ENCODE data around the gene SLC39A5. TPM values are rescaled to one million over a fixed set of nuclear protein-coding genes. Genes with fewer than 3 reads are reported as not detected.
A peak's percentile ranks its signal among the peaks of the same experiment; 100 is the strongest.
"Not testable (repeated sequence)": the region's sequence is repeated elsewhere in the genome, so short reads cannot be mapped to it uniquely, and the experiment has no call there.

Gene SLC39A5
- total RNA-seq, 3 donors from 2014 or later (not counting 1 experiment from before 2014, with no cell fraction given) = 0.70 to 1.4 (median 0.71) TPM

DNA sequence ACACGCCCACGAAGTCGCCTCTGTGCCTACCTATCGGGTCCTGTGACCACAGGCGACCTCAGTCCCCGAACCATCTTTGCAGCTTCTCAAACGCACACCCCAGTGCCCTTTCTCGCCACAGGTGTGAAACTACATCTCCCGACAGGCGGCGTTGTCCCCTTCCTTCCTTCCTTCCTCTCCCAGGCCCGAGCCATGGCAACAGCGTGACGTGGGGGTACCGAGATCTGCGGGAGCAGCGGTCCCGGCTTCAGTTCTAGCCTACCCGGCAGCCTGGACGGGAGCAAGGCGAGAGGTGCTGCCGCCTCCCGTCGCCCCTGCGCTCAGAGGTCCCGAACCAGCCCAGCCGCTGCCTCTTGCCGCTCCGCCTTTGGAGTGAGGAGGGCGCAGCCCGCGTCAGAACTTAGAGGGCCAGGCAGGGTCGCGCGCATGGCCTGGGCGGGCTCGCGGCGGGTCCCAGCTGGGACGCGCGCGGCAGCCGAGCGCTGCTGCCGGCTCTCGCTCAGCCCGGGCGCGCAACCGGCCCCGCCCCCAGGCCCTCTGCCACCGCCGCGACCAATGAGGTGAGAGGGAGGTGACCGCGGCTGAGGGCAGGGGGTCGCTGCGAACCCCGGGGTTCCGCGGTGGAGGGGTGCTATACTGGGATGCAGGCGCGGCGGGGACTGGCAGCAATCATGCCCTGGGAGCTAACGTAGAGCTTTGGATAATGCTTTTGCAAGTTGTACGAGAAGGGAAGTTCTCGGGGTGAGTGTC lies 37.0 kb downstream of the SLC39A5 start, which contains the start of gene COQ10A:
TSS of gene COQ10A (plus strand) at position 250 of the 750 bp plus-strand sequence. CDS start at position 427, 177 bp downstream.
- Mint-ChIP-seq H3K4me3 (peak within 1 kb of the TSS; percentile 95), H3K4me1 (peaks cover 9 to 20% of the 10 kb centered on the region in 2 donors), H3K27ac (peak within 1 kb of the TSS; percentile 94 to 95), H3K36me3 (no peaks in the 10 kb centered on the region), H3K27me3 (ENCODE audit: low read depth in 2 of 2) (no peaks in the 10 kb centered on the region), H3K9me3 (no peaks in the 10 kb centered on the region)
- ATAC-seq (peak; percentile 91 to 98 (median 91)), DNase-seq (peak; percentile 86 to 95)
- Histone ChIP-seq H3K27me3 (ENCODE audit: control insufficient read depth, insufficient read depth, low read length) (no peaks in the 10 kb centered on the region), H3K27ac (ENCODE audit: low read length) (peak within 1 kb of the TSS; percentile 99), H3K9me3 (ENCODE audit: control insufficient read depth, insufficient read depth, low read length) (no peaks in the 10 kb centered on the region), H3K4me3 (ENCODE audit: low read length) (peak within 1 kb of the TSS; percentile 88), H3K36me3 (ENCODE audit: control insufficient read depth, insufficient read depth, low read length) (peaks cover 5% of the 10 kb centered on the region), H3K4me1 (ENCODE audit: control insufficient read depth, insufficient read depth, low read length) (peaks cover 16% of the 10 kb centered on the region)
- TF ChIP-seq, protein P1, sequence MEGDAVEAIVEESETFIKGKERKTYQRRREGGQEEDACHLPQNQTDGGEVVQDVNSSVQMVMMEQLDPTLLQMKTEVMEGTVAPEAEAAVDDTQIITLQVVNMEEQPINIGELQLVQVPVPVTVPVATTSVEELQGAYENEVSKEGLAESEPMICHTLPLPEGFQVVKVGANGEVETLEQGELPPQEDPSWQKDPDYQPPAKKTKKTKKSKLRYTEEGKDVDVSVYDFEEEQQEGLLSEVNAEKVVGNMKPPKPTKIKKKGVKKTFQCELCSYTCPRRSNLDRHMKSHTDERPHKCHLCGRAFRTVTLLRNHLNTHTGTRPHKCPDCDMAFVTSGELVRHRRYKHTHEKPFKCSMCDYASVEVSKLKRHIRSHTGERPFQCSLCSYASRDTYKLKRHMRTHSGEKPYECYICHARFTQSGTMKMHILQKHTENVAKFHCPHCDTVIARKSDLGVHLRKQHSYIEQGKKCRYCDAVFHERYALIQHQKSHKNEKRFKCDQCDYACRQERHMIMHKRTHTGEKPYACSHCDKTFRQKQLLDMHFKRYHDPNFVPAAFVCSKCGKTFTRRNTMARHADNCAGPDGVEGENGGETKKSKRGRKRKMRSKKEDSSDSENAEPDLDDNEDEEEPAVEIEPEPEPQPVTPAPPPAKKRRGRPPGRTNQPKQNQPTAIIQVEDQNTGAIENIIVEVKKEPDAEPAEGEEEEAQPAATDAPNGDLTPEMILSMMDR (IDR thresholded peaks at IDR 0.05) = peak; percentile 46
- WGBS (ENCODE audit: insufficient coverage) = under 1% methylated on average over 68 of the region's 68 CpGs
- intact Hi-C loops (cut with micrococcal nuclease) = loop anchor here (2.0 kb wide), 2 partner anchors 34 to 68 kb away; partner anchors contain the start of gene CS

DNA sequence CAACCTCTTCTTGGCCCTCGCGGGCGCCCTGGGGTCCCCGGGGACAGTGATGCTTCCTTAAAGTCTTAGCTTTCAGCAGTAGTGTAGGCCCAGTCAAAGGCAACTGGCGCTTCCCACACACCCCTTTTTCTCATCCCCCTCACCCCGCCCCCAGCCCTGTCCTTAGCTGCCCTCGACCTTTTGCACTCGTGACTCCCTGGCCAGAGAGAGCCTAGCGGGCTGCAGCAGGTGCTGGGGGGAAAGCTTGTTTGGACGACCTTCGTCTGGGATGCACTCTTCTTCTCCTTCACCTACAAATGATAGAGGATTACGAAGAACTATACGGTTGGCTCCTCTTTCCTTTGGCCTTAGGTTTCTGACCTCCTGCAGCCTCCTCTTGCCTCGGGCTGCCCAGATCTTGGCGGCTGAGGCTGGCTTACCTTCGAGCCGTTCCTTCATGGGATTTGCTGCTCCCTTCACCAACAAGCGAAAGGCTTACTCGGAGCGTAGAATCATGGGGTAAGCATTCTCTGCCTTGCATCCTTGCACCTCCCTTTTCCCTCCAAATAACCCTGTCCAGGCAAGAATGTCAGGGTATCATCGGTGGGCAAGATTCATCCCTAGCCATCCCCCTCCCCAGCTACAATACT lies 37.7 kb downstream of the SLC39A5 start:
- intact Hi-C loops (cut with micrococcal nuclease) = loop anchor here (2.0 kb wide), 2 partner anchors 33 to 67 kb away; partner anchors contain the start of gene CS
- H3K36me3 Mint-ChIP-seq = no peaks in the 10 kb centered on the region
- peak overlapping the region; percentile 95 for H3K4me3 Mint-ChIP-seq
- no peaks in the 10 kb centered on the region for H3K9me3 Mint-ChIP-seq
- Histone ChIP-seq H3K36me3 (ENCODE audit: control insufficient read depth, insufficient read depth, low read length) (peaks cover 5% of the 10 kb centered on the region), H3K9me3 (ENCODE audit: control insufficient read depth, insufficient read depth, low read length) (no peaks in the 10 kb centered on the region), H3K4me1 (ENCODE audit: control insufficient read depth, insufficient read depth, low read length) (peaks cover 16% of the 10 kb centered on the region), H3K27ac (ENCODE audit: low read length) (peak overlapping the region; percentile 61), H3K27me3 (ENCODE audit: control insufficient read depth, insufficient read depth, low read length) (no peaks in the 10 kb centered on the region), H3K4me3 (ENCODE audit: low read length) (peak overlapping the region; percentile 88)
- no peak for ATAC-seq
- DNase-seq = no peak
- H3K27ac Mint-ChIP-seq = peak overlapping the region; percentile 94 to 95
- 41% methylated on average over 21 of the region's 21 CpGs for WGBS (ENCODE audit: insufficient coverage)
- no peaks in the 10 kb centered on the region for H3K27me3 Mint-ChIP-seq (ENCODE audit: low read depth in 2 of 2)
- TF ChIP-seq, protein P1 (IDR thresholded peaks at IDR 0.05) = no peak
- H3K4me1 Mint-ChIP-seq = peaks cover 9 to 20% of the 10 kb centered on the region in 2 donors

DNA sequence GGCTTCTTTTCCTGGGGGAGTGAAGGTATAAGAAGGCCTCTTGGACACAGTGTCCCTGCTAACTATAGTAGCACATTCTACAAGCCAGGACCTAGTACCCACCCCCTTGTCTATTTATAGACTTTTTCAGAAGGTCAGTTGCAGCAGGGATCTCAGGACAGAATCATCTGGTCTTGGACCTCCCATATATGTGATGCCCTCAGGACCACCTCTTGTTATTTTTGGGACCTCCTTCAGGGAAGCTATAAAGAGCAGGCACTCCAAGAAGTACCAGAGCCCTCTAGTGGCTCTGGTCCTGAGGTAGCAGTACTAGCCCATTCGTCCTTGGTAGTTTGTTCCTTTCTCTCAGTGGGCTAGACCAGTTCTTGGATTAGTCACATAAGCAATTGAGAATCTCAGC lies 41.2 kb downstream of the SLC39A5 start:
- DNase-seq = peak in 1 of 2 donors; percentile 34
- TF ChIP-seq, protein P1 (IDR thresholded peaks at IDR 0.05) = no peak
- H3K4me3 Mint-ChIP-seq = no peak overlapping the region

DNA sequence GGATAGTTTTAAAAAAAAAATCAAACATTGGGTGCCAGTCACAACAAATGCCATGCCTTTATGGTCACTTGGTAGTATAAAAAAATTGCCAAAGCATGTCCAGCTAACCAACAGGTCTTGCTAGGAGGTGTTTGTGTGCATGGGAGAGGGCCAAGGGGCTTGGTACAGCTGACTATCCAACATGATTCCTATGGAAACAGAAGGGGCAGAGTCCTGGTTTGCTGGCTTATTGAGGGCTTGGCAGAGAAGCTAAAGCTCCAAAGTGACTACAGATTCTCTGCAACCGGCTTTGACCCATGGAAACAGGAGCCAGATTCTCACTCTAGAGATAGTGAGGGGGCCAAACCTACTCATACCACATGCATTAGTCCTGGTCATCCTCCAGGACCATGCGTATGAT lies 42.6 kb downstream of the SLC39A5 start:
- H3K9me3 ChIP-seq (ENCODE audit: control insufficient read depth, insufficient read depth, low read length); H3K27me3 Mint-ChIP-seq (ENCODE audit: low read depth in 2 of 2); H3K27ac ChIP-seq (ENCODE audit: low read length); H3K4me1 Mint-ChIP-seq; H3K4me3 Mint-ChIP-seq; H3K4me1 ChIP-seq (ENCODE audit: control insufficient read depth, insufficient read depth, low read length); H3K4me3 ChIP-seq (ENCODE audit: low read length); intact Hi-C loops (cut with micrococcal nuclease); ATAC-seq; H3K27me3 ChIP-seq (ENCODE audit: control insufficient read depth, insufficient read depth, low read length); H3K9me3 Mint-ChIP-seq; DNase-seq: not testable (repeated sequence)
- peak overlapping the region in 1 of 2 donors; percentile 47 for H3K27ac Mint-ChIP-seq
- peaks cover 16% of the 10 kb centered on the region for H3K36me3 Mint-ChIP-seq
- peaks cover 39% of the 10 kb centered on the region for H3K36me3 ChIP-seq (ENCODE audit: control insufficient read depth, insufficient read depth, low read length)
- WGBS (ENCODE audit: insufficient coverage) = 100% methylated on average over 1 of the region's 2 CpGs

More for the DNA sequence above, 41.2 kb downstream of the SLC39A5 start:
- Mint-ChIP-seq H3K4me1 (peaks cover 9 to 20% of the 10 kb centered on the region in 2 donors), H3K27me3 (ENCODE audit: low read depth in 2 of 2) (no peaks in the 10 kb centered on the region), H3K9me3 (no peaks in the 10 kb centered on the region), H3K36me3 (peaks cover 13% of the 10 kb centered on the region), H3K27ac (peak overlapping the region; percentile 41 to 47)
- H3K4me3 ChIP-seq (ENCODE audit: low read length) = no peak overlapping the region
- H3K27ac ChIP-seq (ENCODE audit: low read length) = no peak overlapping the region
- no peaks in the 10 kb centered on the region for H3K9me3 ChIP-seq (ENCODE audit: control insufficient read depth, insufficient read depth, low read length)
- intact Hi-C loops (cut with micrococcal nuclease) = no loop called here
- ATAC-seq = no peak
- peaks cover 34% of the 10 kb centered on the region for H3K36me3 ChIP-seq (ENCODE audit: control insufficient read depth, insufficient read depth, low read length)
- 16% methylated on average over 1 of the region's 1 CpG for WGBS (ENCODE audit: insufficient coverage)
- H3K4me1 ChIP-seq (ENCODE audit: control insufficient read depth, insufficient read depth, low read length) = peaks cover 14% of the 10 kb centered on the region
- no peaks in the 10 kb centered on the region for H3K27me3 ChIP-seq (ENCODE audit: control insufficient read depth, insufficient read depth, low read length)
